ENCODE data around the gene PCDHGA5.

DNA sequence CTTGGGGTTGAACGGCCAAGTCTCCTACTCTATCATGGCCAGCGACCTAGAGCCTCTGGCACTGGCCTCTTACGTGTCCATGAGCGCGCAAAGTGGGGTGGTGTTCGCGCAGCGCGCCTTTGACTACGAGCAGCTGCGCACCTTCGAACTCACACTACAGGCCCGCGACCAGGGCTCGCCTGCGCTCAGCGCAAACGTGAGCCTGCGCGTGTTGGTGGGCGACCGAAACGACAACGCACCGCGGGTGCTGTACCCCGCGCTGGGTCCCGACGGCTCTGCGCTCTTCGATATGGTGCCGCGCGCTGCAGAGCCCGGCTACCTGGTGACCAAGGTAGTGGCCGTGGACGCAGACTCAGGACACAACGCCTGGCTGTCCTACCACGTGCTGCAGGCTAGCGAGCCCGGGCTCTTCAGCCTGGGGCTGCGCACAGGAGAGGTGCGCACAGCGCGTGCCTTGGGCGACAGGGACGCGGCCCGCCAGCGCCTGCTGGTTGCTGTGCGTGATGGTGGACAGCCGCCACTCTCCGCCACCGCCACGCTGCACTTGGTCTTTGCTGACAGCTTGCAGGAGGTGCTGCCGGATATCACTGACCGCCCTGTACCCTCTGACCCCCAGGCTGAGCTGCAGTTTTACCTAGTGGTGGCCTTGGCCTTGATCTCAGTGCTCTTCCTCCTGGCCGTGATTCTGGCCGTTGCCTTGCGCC lies 35.7 kb downstream of the PCDHGA5 start:
- TF ChIP-seq CTCF (IDR thresholded peaks at IDR 0.05; ENCODE audit: low read depth, low read length) = no peak
- TF ChIP-seq MAX (IDR thresholded peaks at IDR 0.05; ENCODE audit: low read depth, low read length) = no peak
- no peak for TF ChIP-seq POLR2A (IDR thresholded peaks at IDR 0.05; ENCODE audit: extremely low read depth, insufficient read length)

Measured in NB4 (cell line).